ENCODE measurements around the gene ITGA3. TPM values are rescaled to one million over a fixed set of nuclear protein-coding genes. Genes with fewer than 3 reads are reported as not detected.

The ITGA3 gene
- total RNA-seq, 1 donor from 2014 or later: 9.8 TPM

DNA sequence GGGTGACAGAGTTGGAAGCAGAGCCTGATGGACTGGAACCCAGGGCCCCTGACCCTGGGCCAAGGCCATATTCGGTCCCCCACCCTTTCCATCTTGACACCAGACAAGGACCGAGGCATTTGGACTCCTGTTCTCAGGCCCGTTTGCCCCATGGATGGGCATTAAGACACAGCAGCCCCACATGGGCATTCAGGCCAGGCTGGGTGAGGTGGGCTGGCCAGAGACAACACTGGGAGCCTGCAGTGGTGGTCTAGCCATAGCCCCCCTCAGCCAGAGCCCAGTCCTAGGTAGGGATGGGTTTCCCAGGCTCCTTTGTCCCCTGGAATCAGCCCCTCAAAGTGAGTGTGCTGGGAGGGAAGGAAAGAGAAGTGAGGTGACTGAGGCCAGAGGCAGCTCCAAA, 40.8 kb downstream of the ITGA3 start:
- Mint-ChIP-seq H3K4me3 (peak overlapping the region; percentile 96), H3K9me3 (no peaks in the 10 kb centered on the region), H3K27ac (no peak overlapping the region), H3K27me3 (no peaks in the 10 kb centered on the region), H3K4me1 (peaks cover 28% of the 10 kb centered on the region), H3K36me3 (ENCODE audit: low read depth) (peaks cover 42% of the 10 kb centered on the region)
- ChIA-PET POLR2A (no interaction called here), CTCF (interaction anchor here (1.2 to 1.8 kb wide), 3 partner anchors 9 to 200 kb away, joined by 3 to 5 read pairs (median 3); no protein-coding TSS in a partner anchor)
- intact Hi-C loops (cut with micrococcal nuclease): loop anchor here (10.0 kb wide), 1 partner anchor 422 kb away; the partner anchor contains the start of gene SPOP
- TF ChIP-seq, protein P1, sequence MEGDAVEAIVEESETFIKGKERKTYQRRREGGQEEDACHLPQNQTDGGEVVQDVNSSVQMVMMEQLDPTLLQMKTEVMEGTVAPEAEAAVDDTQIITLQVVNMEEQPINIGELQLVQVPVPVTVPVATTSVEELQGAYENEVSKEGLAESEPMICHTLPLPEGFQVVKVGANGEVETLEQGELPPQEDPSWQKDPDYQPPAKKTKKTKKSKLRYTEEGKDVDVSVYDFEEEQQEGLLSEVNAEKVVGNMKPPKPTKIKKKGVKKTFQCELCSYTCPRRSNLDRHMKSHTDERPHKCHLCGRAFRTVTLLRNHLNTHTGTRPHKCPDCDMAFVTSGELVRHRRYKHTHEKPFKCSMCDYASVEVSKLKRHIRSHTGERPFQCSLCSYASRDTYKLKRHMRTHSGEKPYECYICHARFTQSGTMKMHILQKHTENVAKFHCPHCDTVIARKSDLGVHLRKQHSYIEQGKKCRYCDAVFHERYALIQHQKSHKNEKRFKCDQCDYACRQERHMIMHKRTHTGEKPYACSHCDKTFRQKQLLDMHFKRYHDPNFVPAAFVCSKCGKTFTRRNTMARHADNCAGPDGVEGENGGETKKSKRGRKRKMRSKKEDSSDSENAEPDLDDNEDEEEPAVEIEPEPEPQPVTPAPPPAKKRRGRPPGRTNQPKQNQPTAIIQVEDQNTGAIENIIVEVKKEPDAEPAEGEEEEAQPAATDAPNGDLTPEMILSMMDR (IDR thresholded peaks at IDR 0.05): no peak
- ATAC-seq (ENCODE audit: low read depth) (no peak), DNase-seq (no peak)

DNA sequence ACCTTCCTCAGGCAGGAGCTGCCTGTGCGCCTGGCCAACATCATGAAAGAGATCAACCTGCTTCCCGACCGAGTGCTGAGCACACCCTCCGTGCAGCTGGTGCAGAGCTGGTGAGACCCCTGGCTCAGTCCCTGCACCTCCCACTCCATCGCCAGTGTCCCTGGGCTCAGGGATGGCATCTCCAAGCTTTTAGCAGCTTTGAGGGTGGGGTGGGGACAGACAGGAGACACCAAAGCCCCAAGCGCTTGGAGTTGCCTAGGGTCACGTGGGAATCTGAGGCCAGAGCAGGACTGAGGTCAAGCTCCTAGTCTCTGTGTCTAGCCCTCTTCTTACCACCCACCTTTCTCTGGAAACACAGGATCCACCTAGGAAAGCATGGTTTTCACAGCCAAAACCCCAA, 41.5 kb downstream of the ITGA3 start:
- Mint-ChIP-seq H3K4me1 (peaks cover 28% of the 10 kb centered on the region), H3K27me3 (no peaks in the 10 kb centered on the region), H3K4me3 (no peak overlapping the region), H3K9me3 (no peaks in the 10 kb centered on the region), H3K36me3 (ENCODE audit: low read depth) (peaks cover 42% of the 10 kb centered on the region), H3K27ac (no peak overlapping the region)
- no peak for ATAC-seq (ENCODE audit: low read depth)
- ChIA-PET POLR2A (interaction anchor here (0.6 kb wide), 1 partner anchor 271 kb away, joined by 9 read pairs; no protein-coding TSS in a partner anchor), CTCF (interaction anchor here (1.1 to 1.8 kb wide), 3 partner anchors 10 to 201 kb away, joined by 3 to 5 read pairs (median 5); no protein-coding TSS in a partner anchor)
- DNase-seq: no peak
- intact Hi-C loops (cut with micrococcal nuclease): loop anchor here (10.0 kb wide), 1 partner anchor 423 kb away; the partner anchor contains the start of gene SPOP
- TF ChIP-seq, protein P1 (IDR thresholded peaks at IDR 0.05): no peak

DNA sequence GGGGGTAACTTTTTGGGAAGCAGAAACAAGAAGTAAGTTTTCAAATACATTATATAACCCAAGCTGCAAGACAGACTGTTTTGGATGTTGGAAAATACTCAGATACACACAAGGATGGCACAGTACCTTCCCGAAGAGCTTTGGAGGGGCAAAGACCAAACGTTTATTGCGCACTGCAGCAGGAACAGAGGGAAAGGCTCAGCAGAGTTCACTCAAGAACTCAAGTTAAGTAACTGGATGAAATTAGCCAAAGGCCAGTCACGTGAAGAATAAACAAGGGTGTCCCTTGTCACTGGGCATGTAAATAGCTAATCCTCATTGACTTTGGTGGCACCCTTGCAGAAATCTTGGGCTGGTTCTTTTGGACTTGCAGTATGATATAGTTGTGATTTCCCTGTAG, 42.0 kb downstream of the ITGA3 start:
- peaks cover 42% of the 10 kb centered on the region for H3K36me3 Mint-ChIP-seq (ENCODE audit: low read depth)
- TF ChIP-seq, protein P1 (IDR thresholded peaks at IDR 0.05): no peak
- no peak overlapping the region for H3K4me3 Mint-ChIP-seq
- H3K27ac Mint-ChIP-seq: no peak overlapping the region
- POLR2A ChIA-PET: no interaction called here
- ATAC-seq (ENCODE audit: low read depth) (no peak), DNase-seq (no peak)
- H3K4me1 Mint-ChIP-seq: peaks cover 28% of the 10 kb centered on the region
- intact Hi-C loops (cut with micrococcal nuclease): loop anchor here (10.0 kb wide), 1 partner anchor 423 kb away; the partner anchor contains the start of gene SPOP
- H3K9me3 Mint-ChIP-seq: no peaks in the 10 kb centered on the region
- CTCF ChIA-PET: interaction anchor here (0.8 to 1.8 kb wide), 4 partner anchors 10 to 201 kb away, joined by 3 to 5 read pairs (median 5); no protein-coding TSS in a partner anchor
- no peaks in the 10 kb centered on the region for H3K27me3 Mint-ChIP-seq

GRCh38 chr17:50098583-50098982, 42.7 kb downstream of the ITGA3 start:
- Mint-ChIP-seq H3K4me1 (peaks cover 28% of the 10 kb centered on the region), H3K27me3 (no peaks in the 10 kb centered on the region), H3K27ac (no peak overlapping the region), H3K36me3 (ENCODE audit: low read depth) (peaks cover 42% of the 10 kb centered on the region), H3K4me3 (no peak overlapping the region), H3K9me3 (no peaks in the 10 kb centered on the region)
- DNase-seq: no peak
- intact Hi-C loops (cut with micrococcal nuclease): loop anchor here (10.0 kb wide), 1 partner anchor 424 kb away; the partner anchor contains the start of gene SPOP
- ChIA-PET CTCF (interaction anchor here (0.8 to 1.1 kb wide), 2 partner anchors 11 to 63 kb away, joined by 5 read pairs; no protein-coding TSS in a partner anchor), POLR2A (no interaction called here)
- TF ChIP-seq, protein P1 (IDR thresholded peaks at IDR 0.05): no peak
- ATAC-seq (ENCODE audit: low read depth): no peak

GRCh38 chr17:50099003-50099402, 43.1 kb downstream of the ITGA3 start:
- intact Hi-C loops (cut with micrococcal nuclease): loop anchor here (10.0 kb wide), 1 partner anchor 424 kb away; the partner anchor contains the start of gene SPOP
- H3K36me3 Mint-ChIP-seq (ENCODE audit: low read depth): peaks cover 42% of the 10 kb centered on the region
- H3K9me3 Mint-ChIP-seq: no peaks in the 10 kb centered on the region
- DNase-seq: no peak
- peaks cover 28% of the 10 kb centered on the region for H3K4me1 Mint-ChIP-seq
- H3K4me3 Mint-ChIP-seq: no peak overlapping the region
- ChIA-PET CTCF (interaction anchor here (0.8 kb wide), 1 partner anchor 12 kb away, joined by 5 read pairs; no protein-coding TSS in a partner anchor), POLR2A (no interaction called here)
- H3K27ac Mint-ChIP-seq: no peak overlapping the region
- TF ChIP-seq, protein P1 (IDR thresholded peaks at IDR 0.05): no peak
- H3K27me3 Mint-ChIP-seq: no peaks in the 10 kb centered on the region
- ATAC-seq (ENCODE audit: low read depth): no peak

Data from activated B cell treated with CpG ODN at 0.5 μM for 24 hours (primary cell).